HG02981 (cell line): ENCODE measurements around the gene SCYGR1.
"Not testable (repeated sequence)": the region's sequence is repeated elsewhere in the genome, so short reads cannot be mapped to it uniquely, and the experiment has no call there.

Experiments
- ATAC-seq: cut with Tn5 transposase; IDR thresholded peaks from one replicate; pipeline ENCODE4 v1.9.1; 2021; ENCODE audit warnings: mild to moderate bottlenecking, moderate library complexity; ENCODE audit not compliant: unreplicated experiment

Gene SCYGR1

DNA sequence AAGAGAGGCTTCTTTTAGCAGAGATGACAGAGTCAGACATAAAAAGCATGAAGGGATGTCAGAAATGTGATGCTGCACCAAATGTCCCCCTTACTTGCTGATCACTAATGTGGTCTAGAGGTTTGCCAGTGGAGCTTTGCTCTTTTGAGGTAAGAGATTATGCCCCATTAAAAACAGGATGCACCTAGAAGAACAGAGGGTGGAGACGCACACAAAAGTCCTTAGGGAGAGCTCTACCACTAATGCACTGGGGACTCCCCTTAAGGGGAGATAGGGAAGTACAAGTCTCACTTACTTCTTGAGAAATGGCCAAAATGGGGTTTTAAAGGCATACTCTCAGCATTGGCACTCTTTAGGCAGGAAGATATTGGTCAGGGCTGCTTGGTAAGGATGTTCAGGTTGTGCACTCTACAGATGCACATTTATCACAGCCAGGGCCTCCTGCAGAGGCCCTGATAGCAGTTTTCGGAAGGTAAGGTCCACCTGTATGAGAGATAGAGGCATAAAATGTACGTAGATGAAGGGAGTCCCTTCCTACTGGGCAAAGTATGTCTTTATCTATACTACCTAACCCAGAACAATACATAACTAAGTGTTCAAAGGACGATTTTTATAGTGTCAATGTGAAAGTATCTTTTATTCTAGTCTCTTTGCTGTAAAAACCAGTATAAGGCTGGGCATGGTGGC, 17.0 kb upstream of the SCYGR1 start:
- no peak for ATAC-seq

DNA sequence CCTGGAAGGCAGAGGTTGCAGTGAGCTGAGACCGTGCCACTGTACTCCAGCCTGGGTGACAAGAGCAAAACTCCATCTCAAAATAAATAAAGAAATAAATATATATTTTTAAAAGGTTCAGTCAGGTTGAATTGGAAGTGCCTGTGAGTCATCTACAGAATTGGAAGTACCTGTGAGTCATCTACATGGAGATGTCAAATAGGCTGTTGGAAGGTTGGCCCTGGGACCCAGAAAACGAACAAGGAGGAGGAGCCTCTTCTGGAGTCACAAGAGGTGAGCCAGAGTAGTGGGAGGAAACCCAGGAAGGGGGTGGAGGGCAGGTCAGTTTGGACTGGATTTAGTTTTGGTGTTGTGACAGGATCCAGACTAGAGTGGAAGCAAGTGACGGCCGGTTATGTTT, 15.2 kb upstream of the SCYGR1 start:
- ATAC-seq = no peak

DNA sequence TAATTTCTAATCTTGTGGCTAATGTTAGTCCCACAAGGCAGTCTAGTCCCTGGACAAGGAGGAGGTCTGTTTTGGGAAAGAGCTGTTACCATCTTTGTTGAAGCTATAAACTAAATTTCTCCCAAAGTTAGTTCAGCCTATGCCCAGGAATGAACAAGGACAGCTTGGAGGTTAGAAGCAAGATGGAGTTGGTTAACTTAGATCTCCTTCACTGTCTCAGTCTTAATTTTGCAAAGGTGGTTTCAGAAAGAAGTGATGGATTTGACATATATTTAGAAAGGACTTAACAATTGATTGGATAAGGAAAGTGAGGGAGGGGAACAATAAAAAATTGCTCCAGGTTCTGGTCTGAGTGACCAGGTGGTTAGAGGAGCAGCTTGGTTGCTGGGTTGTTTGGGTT, 14.6 kb upstream of the SCYGR1 start:
- ATAC-seq = no peak

DNA sequence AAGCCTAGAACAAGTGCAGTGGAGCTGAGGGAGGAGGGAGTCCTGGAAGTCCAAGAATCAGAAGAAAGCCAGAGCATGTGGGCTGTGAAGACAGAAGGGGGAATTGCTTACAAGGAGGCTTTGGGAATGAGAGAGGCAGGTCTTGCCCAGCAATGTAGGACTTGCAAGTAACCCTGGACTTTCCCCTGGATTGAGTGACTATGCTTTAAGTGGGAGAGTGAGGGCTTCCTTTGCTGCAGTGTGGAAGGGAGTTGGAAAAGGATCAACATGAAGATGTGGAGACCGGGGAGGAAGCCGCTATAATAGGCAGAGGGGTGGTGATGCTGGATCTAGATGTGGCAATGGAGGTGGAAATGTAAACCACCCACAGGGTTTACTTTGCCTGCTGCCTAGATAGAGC, 13.8 kb upstream of the SCYGR1 start:
- ATAC-seq = no peak

DNA sequence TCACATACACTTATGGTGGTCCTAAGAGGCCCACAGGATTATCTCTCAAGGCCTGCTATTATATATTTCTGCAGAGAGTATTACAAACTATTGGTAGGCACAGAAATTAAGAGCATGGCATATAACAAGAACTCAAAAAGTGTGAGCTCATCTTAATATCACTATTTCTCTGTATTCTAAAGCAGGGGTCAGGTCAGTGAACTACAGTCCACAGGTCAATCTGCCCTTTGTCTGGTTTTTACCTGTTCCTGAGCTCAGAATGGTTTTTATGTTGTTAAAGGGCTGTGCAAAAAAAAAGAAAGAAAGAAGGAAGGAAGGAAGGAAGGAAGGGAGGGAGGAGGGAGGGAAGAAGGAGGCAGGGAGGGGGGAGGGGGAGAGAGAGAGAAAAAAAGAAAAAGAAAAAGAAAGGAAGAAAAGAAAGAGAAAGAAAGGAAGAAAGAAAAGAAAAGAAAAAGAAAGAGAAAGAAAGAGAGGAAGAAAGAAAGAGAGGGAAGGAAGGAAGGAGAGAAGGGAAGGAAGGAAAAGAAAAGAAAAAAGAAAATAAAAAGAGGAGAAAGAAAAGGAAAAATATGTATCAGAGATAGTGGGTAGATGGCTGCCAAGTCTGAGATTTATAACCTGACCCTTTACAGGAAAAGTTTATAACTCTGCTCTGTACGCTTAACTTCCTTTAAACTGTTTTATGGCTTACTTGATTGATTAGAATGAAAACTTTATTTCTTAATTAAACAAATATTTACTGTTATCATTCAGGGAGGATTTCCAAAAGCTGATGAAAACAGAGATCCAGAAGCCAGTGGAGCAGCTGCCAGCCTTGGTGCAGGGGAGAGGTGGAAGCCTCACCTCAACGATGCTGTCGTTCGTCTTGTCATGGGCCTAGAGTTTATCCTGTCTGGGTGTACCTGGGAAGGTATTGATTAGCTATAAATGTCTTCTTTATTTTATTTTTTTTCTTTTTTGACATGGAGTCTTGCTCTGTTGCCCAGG, 11.2 kb upstream of the SCYGR1 start:
- ATAC-seq = no peak

DNA sequence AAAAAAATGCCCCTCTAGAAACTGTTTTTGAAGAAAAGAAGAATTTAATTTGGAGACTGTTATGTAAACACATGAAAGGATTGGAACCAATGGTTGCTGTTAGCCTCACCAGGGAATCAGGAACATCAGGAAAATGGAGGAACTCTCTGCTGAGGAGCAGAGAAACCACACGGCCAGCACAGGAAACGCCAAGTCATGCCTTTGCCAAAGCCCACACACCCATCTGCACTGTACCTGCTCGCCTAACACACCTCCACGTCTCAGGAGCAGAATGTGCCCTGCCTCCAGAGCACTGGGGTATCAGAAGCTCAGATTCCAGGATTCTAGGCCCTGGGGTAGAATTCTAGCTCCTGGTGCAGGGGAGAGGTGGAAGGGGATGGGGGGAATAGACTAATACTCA, 9.8 kb upstream of the SCYGR1 start:
- ATAC-seq = no peak

DNA sequence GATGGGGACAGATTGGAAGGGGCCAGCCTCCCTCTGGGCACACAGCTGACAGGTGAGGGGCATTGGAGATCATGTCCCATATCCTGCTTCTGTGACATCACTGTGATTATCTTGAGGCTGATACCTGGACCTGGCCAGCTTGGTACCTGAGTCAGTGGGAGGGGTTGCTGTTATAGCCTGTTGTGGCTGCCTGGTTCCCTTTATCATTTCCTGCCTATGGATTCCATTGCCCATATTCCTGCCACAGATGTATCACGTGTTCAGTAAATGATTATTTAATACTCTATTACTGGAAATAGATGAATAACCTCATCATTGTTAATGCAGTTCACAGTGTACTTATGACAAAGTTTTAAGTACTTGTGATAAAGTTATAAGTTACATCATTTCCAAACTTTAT, 7.8 kb upstream of the SCYGR1 start:
- no peak for ATAC-seq

DNA sequence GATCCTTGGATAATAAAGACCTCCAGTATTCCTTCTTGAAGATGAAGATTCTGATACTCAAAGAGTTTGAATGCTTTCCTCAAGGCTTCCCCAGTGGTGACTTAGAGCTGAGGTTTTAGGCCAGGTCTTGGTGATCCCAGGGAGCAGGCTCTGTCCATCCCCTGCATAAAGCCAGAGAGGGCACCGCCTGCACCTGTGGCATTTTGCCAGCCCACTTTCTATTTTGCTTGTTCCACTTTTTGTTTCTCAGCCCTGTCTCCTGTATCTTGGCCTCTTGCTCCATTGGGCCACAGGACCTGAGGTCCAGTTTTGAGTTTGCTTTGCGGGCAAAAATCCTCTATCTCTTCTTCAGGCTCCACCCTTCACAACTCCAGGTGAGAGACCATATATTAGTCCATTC, 6.7 kb upstream of the SCYGR1 start:
- no peak for ATAC-seq

DNA sequence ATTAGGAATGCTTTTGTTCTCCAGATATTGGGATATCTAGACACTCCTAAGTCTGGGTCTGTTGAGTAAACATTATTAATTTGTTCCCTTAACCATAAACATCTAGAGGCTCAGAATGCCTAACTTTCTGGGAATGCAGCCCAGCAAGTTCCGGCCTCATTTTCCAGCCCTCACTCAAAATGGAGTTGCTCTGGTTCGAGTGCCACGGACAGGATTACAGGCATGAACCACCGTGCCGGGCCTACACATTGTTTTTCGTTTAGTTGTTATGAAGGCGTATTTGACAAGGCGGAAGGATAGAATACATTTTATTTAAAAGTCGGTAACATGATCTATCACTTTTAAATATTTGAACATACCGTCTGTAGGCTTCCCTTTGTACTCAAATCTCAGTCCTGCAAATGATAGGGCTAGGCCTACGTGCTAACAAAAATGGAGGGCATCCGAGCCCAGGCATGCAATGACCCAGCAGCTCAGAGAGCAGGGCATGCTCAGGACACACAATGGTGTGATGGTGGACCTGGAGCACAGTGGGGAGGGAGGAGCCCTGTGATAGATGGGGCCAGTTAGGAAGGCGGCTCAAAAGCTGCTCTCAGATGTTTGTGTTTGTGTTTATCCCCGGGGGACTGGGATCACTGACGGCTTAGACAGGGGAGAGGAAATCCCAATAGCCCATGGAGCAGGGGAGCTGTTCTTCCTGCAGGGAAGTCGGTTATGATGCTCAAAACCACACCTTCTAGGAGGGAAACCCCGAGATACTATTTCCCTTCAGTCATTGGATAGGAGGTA, 2.9 kb upstream of the SCYGR1 start:
- ATAC-seq = no peak

DNA sequence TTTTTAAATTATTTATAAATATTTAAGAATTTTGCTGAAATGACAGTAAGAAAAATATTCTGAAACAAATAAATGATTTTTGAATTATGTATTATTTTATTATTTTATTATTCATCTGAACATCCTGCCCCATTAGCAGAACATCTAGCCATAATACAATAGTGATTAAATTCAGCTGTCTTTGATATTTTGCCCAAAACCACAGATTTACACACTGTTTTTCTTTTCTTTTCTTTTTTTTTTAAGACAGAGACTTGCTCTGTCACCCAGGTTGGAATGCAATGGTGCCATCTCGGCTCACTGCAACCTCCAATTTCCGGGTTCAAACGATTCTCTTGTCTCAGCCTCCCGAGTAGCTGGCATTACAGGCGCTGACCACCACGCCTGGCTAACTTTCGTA, 1.9 kb upstream of the SCYGR1 start:
- no peak for ATAC-seq

DNA sequence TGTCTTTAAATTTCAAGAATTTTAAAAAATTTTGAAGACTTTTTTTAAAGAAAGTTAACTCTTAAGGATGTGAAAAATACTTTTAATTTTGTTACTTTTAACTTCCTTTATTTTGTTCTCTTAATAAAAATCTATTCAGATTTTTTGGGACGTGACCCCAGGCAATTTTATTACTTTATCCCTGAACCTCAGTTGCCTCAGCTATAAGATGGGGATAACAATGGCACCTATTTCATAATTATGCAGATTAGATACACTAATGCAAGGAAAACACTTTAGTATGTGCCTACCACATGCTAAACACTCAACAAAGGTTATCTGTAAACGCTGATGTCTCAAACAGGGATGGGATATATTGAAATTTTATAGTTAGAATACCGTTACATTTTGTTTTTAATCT, 1.5 kb upstream of the SCYGR1 start:
- ATAC-seq = no peak

DNA sequence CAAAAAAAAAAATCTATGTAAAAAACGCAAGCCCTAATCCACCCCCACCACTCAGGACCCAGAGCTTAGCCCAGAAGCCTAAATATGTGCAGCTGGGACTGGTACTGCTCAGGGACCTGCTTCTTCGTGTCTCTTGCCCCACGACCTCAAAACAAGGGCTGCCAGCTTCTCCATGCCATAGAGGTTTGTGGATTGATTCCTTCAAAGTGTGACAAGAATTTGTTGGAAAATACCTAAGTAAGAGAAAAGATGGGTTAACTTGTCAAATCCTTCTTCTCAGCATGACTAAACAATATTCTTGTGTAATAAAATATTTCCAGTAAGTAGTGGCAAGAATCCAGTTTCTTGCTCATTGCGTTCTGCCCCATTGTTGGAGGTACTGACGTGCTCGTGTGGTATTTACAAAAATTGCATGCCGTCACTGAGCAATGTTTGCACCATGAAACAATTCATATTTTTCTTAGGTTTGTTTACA, 825 bp upstream of the SCYGR1 start:
- no peak for ATAC-seq

DNA sequence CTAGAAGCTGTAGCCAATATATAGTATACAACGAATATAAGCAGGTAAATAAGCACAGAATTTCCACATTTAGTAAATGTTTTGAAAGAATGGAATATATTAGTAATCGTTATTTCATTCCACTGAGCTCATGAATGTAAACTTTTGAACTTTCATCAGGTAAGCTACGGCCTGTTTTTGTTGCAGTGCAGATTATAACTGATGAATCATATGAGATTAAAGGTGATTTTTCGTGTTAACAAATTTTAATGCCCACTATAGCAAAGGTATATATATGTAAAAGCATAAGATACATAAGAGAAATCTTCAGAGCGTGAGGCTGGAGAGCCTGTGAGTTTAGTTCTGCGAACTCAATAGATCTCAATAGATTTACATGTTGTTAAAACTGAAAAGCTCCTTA, 1.1 kb downstream of the SCYGR1 start:
- no peak for ATAC-seq

DNA sequence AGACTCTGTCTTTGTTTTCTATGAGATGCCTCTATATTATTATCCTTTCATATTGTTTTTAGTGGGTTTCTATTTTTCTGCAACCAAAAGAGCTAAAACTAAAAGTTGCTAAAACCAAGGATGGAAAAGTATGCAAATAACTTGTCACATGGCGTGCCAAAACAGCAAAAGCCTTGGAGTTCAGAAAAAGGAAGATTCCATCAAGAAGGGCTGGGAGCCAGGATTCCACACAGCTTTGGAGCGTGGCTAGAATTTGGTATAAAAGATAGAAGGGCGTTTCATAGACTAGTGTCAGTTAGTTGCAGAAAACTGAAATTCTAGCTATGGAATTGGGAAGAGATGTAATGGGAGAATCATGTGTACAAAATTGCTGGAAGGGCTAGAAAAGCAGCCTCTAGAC, 4.1 kb downstream of the SCYGR1 start:
- no peak for ATAC-seq

DNA sequence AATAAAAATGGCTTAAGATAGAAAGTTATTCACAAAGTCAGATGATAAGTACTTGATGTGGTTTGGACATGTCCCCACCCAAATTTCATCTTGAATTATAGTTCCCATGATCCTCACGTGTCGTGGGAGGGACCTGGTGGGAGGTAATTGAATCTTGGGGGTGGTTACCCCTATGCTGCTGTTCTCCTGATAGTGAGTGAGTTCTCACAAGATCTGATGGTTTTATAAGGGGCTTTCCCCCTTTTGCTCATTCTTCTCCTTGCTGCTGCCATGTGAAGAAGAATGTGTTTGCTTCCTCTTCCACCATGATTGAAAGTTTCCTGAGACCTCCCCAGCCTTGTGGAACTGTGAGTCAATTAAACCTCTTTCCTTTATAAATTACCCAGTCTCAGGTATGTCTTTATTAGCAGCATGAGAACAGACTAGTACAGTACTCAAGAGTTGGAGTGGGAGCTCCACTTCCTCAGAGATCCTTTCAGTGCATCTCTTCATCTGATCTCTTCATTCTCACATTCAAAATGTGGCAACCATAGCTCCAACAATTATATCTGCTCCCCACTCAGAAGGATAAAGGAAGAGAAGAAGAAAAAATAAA, 5.4 kb downstream of the SCYGR1 start:
- not testable (repeated sequence) for ATAC-seq

DNA sequence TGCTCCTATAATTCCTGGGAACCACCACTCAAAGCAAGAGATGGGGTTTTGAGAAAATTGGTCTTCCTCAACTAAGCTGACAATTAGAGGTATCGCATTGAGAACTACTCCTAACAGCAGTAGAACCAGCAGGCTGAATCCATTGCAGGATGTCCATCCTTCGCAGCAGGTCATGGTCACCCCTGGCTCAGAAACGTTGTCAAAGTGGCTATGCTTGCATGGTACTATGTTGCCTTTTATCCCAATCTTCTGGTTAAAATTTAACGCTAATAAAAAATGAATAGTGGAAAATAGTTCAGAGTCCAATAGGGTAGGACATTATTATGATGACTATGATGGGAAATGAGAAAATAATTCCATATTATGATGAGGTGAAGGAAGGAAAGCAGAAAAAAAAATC, 8.7 kb downstream of the SCYGR1 start, which contains the start of gene TM4SF20:
TM4SF20 (minus strand) TSS at position 212 of the 400 bp plus-strand sequence; CDS start at position 174, 38 bp downstream.
- no peak for ATAC-seq

DNA sequence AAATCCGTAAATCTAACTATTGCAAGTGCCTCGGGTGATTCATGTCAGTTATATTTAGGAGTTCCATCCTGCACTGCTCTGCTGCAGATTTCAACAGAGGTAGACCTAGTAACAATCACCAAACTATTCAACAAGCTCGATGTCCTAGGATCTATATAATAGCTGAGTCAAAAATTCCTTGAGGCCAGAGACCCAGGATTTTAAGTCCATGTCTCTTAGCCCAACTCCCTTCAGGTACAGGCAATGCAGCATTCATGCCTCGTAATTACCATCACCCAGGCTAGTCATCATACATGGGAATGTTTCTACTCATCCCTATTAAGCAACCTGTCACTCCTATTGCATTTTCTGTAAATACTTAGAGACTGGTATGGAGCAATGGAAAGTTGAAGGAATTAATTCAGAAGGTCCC, 9.4 kb downstream of the SCYGR1 start:
- ATAC-seq = no peak

DNA sequence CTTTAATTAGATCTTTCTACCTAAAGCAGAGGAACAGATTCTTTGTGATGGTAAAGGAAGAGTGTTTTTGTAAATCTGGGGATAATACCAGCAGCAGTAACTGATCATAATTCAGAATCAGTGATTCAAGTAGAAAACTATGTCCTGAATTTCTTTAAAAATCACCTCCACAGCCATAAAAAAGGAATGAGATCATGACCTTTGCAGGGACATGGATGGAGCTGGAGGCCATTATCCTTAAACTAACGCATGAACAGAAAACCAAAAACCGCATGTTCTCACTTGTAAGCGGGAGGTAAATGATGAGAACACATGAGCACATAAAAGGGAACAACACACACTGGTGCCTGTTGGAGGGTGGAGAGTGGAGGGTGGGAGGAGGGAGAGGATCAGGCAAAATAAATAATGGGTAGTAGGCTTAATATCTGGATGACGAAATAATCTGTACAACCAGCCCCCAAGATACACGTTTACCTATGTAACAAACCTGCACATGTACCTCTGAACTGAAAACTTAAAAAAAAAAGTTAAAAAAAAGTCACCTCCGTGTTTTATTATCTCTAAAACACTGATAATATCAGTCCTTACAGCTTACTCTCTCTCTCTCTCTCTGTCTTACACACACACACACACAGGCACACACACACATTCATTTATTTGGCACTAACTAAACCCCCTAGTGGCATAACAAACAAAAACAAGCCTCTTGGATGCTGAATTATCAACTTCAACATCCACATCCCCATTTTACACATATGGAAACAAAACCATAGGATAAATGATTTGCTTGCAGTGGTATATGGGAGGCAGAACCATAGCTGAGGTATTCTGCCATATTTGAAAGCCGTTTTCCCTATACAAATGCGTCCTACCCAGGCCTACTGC, 10.0 kb downstream of the SCYGR1 start:
- ATAC-seq = no peak

DNA sequence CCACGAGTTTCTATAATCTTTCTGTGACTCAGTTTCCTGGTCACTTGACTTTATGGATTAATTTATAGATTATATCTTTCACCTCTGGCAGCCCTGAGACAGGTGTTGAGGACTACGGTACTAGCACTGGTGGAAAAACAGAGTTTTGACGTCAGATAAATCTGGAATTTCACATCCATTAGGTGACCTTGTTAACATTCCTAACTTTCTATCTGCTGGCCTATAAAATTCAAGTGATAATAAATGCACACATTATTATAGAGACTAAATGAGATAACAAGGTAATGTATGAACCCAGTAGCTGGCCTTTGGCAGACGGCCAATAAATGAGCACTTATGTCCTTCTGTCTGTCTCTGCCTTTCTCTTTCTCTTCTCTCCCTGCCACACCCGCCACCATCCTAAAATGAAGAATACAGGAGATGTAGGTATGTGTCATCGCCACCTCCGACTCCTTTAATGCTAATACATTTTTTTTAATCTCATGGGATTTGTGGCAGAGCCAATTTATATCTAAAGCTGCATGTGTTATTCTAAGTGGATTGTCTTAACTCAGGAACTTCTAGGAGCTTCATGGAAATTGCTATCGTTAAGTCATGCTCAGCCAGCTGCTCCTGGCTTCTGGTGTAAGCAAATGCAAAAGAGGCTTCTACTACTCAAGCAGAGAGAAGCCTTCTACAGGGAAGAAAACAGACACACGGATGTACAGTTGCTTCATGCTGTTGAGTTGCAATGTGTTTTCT, 10.9 kb downstream of the SCYGR1 start:
- ATAC-seq = no peak
